Adrenal gland (tissue), 12 donors: Measurements from ENCODE around the gene WDR72. TPM values are rescaled to one million over a fixed set of nuclear protein-coding genes. Genes with fewer than 3 reads are reported as not detected.

Source experiments
- DNase-seq, 7 donors: peaks; one replicate each; pipeline ENCODE4 v3.0.0-alpha.2; 2019 to 2020
- H3K27ac ChIP-seq, 5 donors: fragments of 200-600 bp; sonication (generic) in 4 of 5; 1 replicate in 3 of 5; 2 replicates in 2 of 5; pipeline versions ENCODE4 v1.5.1 to v1.8.0; 2016 to 2020; ENCODE audit warnings: mild to moderate bottlenecking in 1 of 5
- H3K27me3 ChIP-seq: fragments of 200-600 bp; 2 replicates; pipeline ENCODE4 v1.8.0; 2021
- H3K36me3 ChIP-seq, 2 donors: fragments of 200-600 bp; replicated peaks in 1 of 2; 1 replicate in 1 of 2; 2 replicates in 1 of 2; pipeline versions ENCODE4 v1.5.1 to v1.8.0; 2018 to 2022
- H3K4me1 ChIP-seq, 2 donors: fragments of 200-600 bp; replicated peaks in 1 of 2; 1 replicate in 1 of 2; 2 replicates in 1 of 2; pipeline versions ENCODE4 v1.5.1 to v1.8.0; 2018 to 2021
- H3K4me3 ChIP-seq, 4 donors: fragments of 200-600 bp; sonication (generic) in 3 of 4; one replicate each; pipeline ENCODE4 v1.5.1; 2016 to 2018
- H3K9me3 ChIP-seq, 3 donors: fragments of 200-600 bp; sonication (generic) in 1 of 3; replicated peaks in 1 of 3; 1 replicate in 2 of 3; 2 replicates in 1 of 3; pipeline versions ENCODE4 v1.5.1 to v1.8.0; 2016 to 2021
- POLR2A ChIP-seq, 2 donors: fragments of 450-650 bp; IDR thresholded peaks; one replicate each; pipeline ENCODE4 v1.6.1; 2017; ENCODE audit warnings: antibody characterized with exemption in 2 of 2, mild to moderate bottlenecking in 2 of 2, moderate library complexity in 1 of 2
- WGBS, 4 donors: extraction: QIAGEN DNeasy Blood & Tissue Kit in 2 of 4; methylation state at CpG; one replicate each; pipeline versions ENCODE4 v1.1.5 to v1.1.7; 2013 to 2017; 5-methylcytosine and 5-hydroxymethylcytosine counted together
- intact Hi-C, 2 donors: fragments of 100-400 bp; cut with DNase I; formaldehyde crosslinking; loops; one replicate each; pipeline versions ENCODE4 v1.14.1 to v1.15.0; 2022 to 2023
- polyA plus RNA-seq, 3 donors: library from polyadenylated mRNA; stranded (reverse); fragments of 200-250 nt in 2 of 3; fragments of 350-450 nt in 1 of 3; fragmentation: Illumina TruSeq in 1 of 3; extraction: RNeasy Lipid Tissue Mini Kit (QIAGEN cat#74804) in 1 of 3; gene quantifications; one replicate each; pipeline ENCODE4 v1.2.3, GENCODE V29; 2013 to 2014
- total RNA-seq, 9 donors: library from RNA; depleted of rRNA in 4 of 9; stranded (reverse); fragments of >200 nt in 4 of 9; fragments of 120-200 nt in 1 of 9; fragmentation: NEBNext Ultra II Directional in 1 of 9; extraction: Animal tissue kit (Norgen Biotek cat#: 25700) in 1 of 9; gene quantifications; one replicate each; pipeline versions ENCODE4 v1.1.0 to v1.2.4, GENCODE V29; 2013 to 2023
- TF ChIP-seq, protein P1 (sequence below), 6 experiments: fragments of 450-650 bp in 4 of 6; fragments of 200-600 bp in 2 of 6; sonication (generic) in 1 of 6; IDR thresholded peaks; 1 replicate in 5 of 6; 2 replicates in 1 of 6; pipeline versions ENCODE4 v1.5.1 to v1.8.0; 2016 to 2021; ENCODE audit warnings: antibody characterized with exemption in 6 of 6, mild to moderate bottlenecking in 2 of 6, moderate library complexity in 1 of 6
- donor health status: healthy with polysubstance abuse.
- donor health status: Bipolar disorder and iron deficiency.
- donor health status: DM: yes; HTN: yes; CAD: no.
- donor health status: DM: no; HTN: no; CAD: no.
- donor health status: DM: no; HTN: no; CAD: no.
- donor health status: DM: yes; HTN: yes; CAD: no.

Gene WDR72
- total and polyA plus RNA-seq, 12 donors: 0.06 to 0.35 (median 0.12) TPM; not detected in 8

DNA sequence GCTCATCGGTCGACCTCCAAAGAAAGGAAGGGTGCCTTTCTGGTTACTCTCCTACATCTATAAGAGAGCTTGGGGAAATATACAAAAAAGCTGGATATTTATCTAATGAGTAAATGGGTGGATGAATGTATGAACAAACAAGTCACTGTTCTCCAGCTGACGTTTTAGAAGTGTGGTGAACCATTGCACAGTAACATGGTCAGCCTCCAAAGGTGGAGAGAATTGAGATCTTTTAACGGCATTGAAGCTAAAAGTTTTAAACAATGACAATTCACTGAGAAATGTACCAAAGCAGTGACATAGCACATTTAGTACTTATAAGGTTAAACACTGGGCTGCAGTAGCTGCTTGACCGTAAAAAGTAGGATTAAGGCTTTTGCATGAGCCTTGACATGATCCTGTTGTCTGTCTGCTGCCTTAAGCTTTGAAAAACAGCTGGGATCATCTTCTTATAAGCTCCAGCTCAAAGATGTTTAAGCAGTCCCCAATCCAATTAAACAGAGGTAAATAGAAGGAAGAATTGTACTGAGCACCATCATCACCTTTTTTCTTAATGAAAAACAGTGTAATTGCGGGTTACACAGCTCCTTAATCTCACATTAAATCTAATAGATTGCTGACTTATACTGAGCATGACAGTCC is 222.9 kb downstream of the WDR72 start:
- H3K4me3 ChIP-seq: no peak overlapping the region
- intact Hi-C loops: no loop called here
- TF ChIP-seq POLR2A (IDR thresholded peaks at IDR 0.05): no peak
- TF ChIP-seq, protein P1, sequence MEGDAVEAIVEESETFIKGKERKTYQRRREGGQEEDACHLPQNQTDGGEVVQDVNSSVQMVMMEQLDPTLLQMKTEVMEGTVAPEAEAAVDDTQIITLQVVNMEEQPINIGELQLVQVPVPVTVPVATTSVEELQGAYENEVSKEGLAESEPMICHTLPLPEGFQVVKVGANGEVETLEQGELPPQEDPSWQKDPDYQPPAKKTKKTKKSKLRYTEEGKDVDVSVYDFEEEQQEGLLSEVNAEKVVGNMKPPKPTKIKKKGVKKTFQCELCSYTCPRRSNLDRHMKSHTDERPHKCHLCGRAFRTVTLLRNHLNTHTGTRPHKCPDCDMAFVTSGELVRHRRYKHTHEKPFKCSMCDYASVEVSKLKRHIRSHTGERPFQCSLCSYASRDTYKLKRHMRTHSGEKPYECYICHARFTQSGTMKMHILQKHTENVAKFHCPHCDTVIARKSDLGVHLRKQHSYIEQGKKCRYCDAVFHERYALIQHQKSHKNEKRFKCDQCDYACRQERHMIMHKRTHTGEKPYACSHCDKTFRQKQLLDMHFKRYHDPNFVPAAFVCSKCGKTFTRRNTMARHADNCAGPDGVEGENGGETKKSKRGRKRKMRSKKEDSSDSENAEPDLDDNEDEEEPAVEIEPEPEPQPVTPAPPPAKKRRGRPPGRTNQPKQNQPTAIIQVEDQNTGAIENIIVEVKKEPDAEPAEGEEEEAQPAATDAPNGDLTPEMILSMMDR (IDR thresholded peaks at IDR 0.05): no peak
- no peak overlapping the region for H3K27ac ChIP-seq
- 71 to 84% (median 77%) methylated on average over 6 of the region's 6 CpGs for WGBS, 4 donors
- no peaks in the 10 kb centered on the region for H3K9me3 ChIP-seq
- no peak for DNase-seq
- H3K36me3 ChIP-seq: no peaks in the 10 kb centered on the region
- no peaks in the 10 kb centered on the region for H3K4me1 ChIP-seq
- H3K27me3 ChIP-seq: no peaks in the 10 kb centered on the region

DNA sequence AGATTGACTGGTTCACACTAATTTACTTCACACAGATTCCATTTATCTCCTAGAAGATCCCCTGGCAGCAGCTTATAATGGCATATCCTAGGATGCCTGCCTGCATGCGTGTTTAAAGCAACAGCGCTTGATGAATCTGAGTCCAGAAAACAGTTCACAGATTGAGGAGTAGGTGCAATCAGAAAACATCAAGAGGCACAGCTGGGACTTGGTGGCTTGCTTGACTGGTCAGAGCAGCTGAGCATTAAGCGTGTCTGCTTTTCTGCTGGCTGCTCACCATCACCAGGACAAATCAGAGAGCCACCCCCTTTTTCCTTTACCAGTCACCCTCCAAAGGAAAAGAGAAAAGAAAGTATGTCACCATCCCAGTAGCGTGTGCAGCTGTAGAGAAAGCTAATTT is 223.6 kb downstream of the WDR72 start:
- 83 to 92% (median 89%) methylated on average over 4 of the region's 4 CpGs for WGBS, 4 donors
- H3K27ac ChIP-seq: no peak overlapping the region
- no peak overlapping the region for H3K4me3 ChIP-seq
- TF ChIP-seq, protein P1 (IDR thresholded peaks at IDR 0.05): no peak
- no peak for TF ChIP-seq POLR2A (IDR thresholded peaks at IDR 0.05)
- no peak for DNase-seq
- H3K27me3 ChIP-seq: no peaks in the 10 kb centered on the region
- H3K4me1 ChIP-seq: no peaks in the 10 kb centered on the region
- H3K36me3 ChIP-seq: no peaks in the 10 kb centered on the region
- H3K9me3 ChIP-seq: no peaks in the 10 kb centered on the region
- intact Hi-C loops: no loop called here

- no peak for DNase-seq
- Histone ChIP-seq H3K27ac (no peak overlapping the region), H3K27me3 (no peaks in the 10 kb centered on the region), H3K4me1 (no peaks in the 10 kb centered on the region), H3K9me3 (no peaks in the 10 kb centered on the region), H3K4me3 (no peak overlapping the region), H3K36me3 (no peaks in the 10 kb centered on the region)
- intact Hi-C loops: no loop called here
- 82 to 91% (median 84%) methylated on average over 2 of the region's 2 CpGs for WGBS, 4 donors
- no peak for TF ChIP-seq POLR2A (IDR thresholded peaks at IDR 0.05)
- TF ChIP-seq, protein P1 (IDR thresholded peaks at IDR 0.05): no peak
These were observed 225.2 kb downstream of the WDR72 start for GRCh38 chr15:53534105-53534839.

GRCh38 chr15:53530761-53531160 is 228.7 kb downstream of the WDR72 start:
- Histone ChIP-seq H3K4me1 (no peaks in the 10 kb centered on the region), H3K36me3 (no peaks in the 10 kb centered on the region), H3K4me3 (no peak overlapping the region), H3K27ac (no peak overlapping the region), H3K9me3 (no peaks in the 10 kb centered on the region), H3K27me3 (no peaks in the 10 kb centered on the region)
- TF ChIP-seq, protein P1 (IDR thresholded peaks at IDR 0.05): no peak
- TF ChIP-seq POLR2A (IDR thresholded peaks at IDR 0.05): no peak
- intact Hi-C loops: no loop called here
- no peak for DNase-seq
- 51 to 70% (median 60%) methylated on average over 3 of the region's 3 CpGs for WGBS, 4 donors
